NCI-H146 (cell line): ENCODE data around the gene ENKUR.
A peak's percentile ranks its signal among the peaks of the same experiment; 100 is the strongest.
"Not testable (repeated sequence)": the region's sequence is repeated elsewhere in the genome, so short reads cannot be mapped to it uniquely, and the experiment has no call there.

Experiments used
- DNase-seq: peaks from one replicate; lab custom pipeline; 2025; lab: John Stamatoyannopoulos, UW

The ENKUR gene

DNA sequence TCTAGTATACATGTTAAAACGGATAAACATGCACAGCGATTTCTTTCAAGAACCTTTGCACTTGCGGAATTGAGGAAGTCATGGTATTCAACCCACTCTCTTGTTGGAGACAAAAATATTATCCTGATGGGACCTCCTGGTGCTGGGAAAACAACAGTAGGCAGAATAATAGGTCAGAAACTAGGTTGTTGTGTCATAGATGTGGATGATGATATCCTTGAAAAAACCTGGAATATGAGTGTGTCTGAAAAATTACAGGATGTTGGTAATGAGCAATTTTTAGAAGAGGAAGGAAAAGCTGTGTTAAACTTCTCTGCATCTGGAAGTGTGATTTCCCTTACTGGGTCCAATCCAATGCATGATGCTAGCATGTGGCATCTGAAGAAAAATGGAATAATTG, 7.3 kb upstream of the ENKUR start:
- no peak for DNase-seq

DNA sequence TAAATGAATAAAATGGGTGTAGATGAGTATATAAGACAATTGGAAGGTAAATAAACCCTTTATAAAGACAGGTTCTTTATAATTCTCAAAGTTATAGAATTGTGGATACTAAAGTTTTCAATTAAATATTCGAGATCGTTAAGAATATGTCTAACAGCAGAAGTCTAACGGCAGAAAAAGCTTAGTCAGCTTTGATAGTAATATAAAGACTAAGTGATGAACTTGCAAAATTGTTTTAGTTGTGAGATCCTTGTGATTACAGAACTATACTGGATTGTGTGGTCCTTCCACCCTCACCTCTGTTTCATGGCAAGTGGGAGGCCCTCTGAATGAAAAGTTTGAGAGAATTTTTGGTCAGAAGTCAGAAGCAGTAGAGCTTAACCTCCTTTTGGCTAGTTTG, 2.7 kb upstream of the ENKUR start:
- DNase-seq = no peak

DNA sequence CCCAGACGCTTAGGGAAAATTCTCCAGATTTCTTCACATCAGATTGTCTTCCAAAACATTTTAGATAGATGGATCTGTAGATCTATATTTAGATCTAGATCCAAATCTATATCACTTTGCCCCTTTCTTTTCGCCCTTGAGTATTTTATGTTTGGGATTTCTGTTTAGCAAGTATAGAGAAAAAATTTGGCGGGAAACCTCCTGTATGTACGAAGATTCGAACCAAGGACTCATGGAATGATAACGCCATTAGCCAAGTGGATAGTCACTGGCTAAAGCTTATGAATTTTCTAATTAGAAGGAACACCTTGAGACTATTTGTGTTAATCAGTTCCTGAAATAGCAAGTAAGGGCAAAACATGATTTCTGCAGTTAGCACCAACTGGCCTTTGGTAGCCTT, 1.7 kb upstream of the ENKUR start:
- DNase-seq = no peak

DNA sequence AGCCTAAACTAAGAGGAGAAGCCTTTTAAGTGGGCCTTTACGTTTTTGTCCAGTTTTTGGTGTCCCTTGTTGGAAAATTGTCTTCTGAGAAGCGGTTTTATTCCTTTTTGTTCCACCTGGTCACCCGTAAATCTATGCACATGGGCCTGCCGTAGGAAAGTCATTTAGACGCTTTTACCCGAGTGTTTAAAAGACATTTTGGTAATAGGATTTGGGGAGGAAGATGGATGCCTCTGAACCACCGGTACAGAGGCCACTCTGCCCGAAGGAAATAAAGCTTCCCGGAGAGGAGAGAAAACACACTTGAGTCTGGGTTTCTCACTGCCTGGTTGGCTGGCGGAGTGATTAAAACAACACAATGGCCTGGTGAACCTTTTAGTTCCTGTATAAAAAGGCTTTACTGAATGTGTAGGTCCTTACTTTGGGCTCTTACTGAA, 1.2 kb upstream of the ENKUR start:
- peak; percentile 69 for DNase-seq

DNA sequence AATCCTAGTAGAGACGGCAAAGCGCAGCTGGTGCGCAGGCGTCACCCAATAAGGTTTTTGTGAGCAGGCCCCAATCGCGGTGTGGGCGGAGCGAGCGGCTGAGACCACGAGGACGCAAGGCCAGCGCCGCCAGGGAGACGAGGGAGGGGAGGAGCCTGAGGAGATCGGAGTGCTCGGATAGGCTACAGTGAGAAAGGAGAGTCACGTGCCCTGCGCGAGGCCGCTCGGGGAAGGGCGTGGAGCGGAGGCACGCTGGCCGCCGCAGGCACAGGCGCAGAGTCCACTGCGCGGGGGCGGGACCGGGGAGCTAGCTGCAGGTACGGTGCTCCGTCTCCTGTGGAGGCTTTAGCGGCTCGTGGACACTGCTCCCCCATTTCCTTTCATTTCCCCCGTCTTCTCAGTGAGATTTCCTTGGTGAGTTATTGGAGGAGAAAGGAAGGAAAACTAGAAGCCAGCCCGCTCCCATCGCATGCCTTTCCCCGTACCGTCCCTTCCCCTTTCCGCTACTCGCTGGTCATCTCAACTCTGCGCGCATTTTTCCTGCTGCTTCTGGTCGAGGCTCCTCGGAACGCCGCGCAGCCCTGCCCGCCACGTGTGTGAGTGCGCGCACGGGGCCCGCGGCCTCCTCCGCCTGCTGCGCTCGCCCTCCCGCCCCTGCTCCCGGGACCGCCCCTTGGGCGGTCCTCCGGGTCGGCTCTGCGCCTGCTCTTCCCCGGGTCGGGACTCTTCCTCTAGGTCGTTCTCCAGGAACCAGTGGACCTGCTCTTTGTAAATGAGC, 607 bp upstream of the ENKUR start, which contains the start of gene THNSL1:
Gene THNSL1, plus strand, starts transcription at position 237 of the 778 bp plus-strand sequence. CDS start 6,612 bp downstream, outside the sequence.
- peak; percentile 100 for DNase-seq

DNA sequence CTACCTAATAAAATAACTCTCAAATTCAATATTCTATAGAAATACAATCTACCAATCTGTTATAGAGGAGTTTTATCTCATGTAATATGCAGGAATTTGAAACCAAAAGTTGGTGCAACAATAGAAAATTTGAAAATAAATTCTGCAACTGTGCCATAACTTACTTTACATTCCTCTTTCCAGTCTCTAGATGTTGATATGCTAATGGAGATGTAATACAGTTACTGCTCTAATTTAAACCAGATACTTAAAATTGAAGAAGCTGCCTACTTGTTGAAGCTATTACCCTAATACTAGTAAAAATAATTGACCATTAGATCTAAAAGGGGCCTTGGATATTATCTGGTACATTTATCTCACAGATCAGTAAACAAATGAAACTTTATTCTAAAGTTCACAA, 1.4 kb downstream of the ENKUR start:
- DNase-seq = no peak

DNA sequence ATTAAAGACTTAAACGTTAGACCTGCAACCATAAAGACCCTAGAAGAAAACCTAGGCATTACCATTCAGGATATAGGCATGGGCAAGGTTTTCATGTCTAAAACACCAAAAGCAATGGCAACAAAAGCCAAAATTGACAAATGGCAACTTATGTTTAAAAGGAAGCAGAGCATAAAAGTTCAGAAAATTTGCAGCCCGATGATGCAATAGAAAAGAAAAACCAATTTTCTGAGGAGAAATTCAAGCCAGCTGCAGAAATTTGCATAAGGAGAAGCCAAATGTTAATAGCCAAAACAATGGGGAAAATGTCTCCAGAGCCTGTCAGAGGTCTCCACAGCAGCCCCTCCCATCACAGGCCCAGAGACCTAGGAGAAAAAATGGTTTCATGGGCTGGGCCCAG, 4.4 kb downstream of the ENKUR start:
- DNase-seq = not testable (repeated sequence)

DNA sequence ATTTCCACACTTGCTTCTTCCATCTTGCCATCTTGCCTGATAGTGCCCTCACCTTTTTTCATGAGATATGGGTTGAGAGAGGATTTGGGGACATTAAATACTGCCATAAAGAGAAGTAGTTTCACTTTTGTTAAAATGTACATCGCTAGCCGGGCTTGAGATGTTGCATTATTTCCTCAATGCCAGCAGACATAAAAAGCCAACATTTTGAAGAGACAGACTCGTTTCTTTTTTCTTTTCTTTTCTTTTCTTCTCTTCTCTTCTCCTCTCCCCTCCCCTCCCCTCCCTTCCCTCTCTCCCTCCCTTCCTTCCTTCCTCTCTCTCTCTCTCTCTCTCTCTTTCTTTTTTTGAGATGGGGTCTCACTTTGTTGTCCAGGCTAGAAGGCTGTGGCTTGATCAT, 17.9 kb downstream of the ENKUR start:
- no peak for DNase-seq

DNA sequence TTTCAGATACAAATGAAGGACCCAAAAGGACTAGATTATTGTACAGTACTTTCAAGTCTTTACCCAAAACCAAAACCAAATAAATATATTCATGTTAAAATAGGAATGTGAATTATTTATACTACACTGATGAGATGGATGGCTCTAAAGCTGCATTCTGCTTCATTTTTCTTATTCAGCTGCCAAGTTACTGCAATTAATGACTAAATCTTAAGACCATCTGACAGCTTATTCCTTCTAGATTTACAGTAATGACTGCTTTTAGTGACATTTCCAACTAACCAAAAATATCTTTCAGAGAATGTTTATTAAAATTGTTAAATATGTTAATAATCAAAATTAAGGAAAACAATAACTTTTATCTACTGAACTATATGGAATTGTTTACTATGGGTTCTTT, 20.9 kb downstream of the ENKUR start:
- no peak for DNase-seq

DNA sequence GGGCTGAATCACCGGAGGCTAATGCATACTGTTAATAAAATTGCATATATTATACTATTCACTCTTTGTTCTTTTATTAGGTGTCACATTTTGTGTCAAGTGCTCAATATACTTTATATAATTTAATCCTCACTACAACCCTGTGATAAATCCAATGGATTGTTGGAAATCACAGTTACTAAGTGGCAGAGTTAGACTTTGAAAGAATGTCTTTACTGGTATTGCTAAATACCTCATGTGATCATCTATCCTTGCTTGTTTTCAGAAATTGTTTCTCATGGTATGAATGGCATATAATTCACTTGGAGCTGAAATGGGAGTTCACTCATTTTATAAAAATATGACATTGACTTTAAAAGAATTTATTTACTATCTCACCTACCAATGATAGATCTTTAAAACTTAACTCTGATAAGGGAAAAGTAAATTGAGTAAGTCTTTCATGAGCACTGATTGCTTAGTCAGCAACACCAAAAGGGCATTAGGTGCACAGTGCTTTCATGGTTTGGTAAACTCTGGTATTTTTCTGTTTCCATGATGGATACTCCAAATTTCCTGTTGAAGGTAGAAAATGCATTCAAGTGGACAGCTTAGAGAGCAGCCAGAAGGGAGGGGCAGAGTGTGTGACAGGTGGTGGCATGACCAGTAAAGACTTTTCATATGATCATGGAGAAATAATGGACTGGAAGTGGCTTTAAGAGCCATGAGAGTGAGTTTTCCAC, 22.6 kb downstream of the ENKUR start:
- DNase-seq = no peak

DNA sequence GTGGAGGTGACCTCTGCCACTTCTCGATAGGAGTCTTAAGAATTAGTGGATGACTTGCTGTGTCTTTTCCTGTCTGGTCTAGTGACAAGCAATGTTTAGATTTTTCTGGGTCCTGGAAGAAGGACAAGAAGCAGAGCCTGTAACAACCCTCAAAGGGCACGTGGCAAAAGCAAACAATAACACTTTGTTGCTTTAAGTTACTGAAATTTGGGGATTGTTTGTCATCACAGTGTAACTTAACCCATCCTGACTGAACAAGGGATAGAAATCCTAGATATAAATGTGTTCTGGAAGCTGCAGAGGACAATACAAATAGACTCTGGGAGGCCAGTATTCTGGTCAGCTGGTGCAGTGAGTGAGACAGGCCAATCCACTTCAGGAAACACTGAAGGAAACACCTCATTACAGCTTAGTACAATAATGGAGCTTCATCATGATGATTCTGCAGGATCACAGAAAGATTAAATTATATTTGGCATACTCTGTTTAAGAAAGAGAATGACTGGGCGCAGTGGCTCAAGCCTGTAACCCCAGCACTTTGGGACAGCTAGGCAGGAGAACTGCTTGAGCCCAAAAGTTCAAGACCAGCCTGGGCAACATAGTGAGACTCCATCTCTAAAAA, 23.3 kb downstream of the ENKUR start:
- DNase-seq = no peak

DNA sequence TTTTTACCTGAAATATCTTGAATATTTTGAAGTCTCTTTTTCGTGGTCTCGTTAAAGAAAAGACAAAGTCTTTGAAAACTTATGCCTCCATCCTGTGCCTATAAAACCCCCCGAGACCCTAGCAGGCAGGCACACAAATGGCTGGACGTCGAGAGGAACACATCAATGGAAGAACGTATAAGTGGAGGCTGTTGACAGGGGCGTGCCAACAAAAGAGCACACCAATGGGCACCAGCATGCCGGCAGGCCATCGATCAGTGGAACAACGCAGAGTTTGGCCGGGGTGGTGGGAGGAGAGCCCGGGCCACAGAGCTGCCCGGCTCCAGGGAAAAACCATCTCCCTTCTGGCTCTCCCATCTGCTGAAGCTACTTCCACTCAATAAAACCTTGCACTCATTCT, 24.7 kb downstream of the ENKUR start:
- no peak for DNase-seq

DNA sequence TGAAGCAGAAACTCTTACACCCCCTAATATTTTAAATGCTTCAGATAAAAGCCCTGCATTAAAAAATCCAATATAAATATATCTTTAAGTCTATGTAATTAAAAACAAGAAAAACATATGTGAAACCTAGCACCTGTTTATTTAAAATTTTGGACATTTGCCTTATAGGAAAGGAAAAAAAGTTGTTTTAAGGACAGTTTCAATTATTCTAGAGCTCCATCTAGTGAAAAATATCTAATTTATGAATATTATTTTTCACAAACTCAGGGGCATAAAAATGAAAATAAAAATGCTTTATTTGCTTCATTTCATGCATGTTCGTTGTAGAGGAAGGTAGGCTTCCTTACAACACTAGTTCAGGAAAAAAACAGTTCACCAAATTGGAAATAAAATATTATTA, 26.1 kb downstream of the ENKUR start:
- DNase-seq = no peak

DNA sequence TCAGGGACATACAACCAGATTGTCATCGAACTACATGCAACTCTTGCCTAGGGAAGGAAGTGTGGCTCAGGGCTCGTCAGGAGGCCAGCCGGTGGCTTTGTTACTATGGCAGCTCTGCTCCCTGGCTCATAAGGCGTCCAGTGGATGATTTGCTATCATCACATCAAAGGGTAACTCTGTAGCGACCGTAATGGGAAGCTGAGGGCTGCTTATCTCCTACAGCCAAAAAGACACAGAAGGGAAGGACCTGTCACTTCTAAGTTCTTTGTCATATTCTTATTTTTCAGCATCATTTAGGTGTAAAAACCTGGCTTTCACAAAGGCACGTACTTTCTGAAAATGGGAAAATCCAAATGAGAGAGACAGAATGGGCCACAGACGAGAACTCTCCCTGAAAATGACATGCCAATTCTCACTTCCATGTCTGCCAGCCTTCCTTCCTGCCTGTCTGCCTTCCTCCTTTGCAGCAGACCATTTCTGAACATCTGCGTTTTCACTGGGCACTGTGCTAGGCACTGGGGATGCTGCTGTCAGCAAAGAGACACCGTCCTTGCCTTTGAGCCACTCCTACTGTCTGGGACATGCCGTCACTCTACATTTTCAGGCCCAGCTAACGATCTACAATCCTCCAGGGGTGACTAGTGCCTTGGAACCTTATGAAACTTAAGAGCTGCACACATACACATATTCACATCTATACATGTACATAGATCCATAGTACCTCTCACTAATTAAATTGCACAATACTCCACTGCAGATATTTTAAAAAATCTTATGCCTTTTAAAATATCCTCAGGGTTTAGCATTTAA, 26.9 kb downstream of the ENKUR start:
- DNase-seq = no peak

DNA sequence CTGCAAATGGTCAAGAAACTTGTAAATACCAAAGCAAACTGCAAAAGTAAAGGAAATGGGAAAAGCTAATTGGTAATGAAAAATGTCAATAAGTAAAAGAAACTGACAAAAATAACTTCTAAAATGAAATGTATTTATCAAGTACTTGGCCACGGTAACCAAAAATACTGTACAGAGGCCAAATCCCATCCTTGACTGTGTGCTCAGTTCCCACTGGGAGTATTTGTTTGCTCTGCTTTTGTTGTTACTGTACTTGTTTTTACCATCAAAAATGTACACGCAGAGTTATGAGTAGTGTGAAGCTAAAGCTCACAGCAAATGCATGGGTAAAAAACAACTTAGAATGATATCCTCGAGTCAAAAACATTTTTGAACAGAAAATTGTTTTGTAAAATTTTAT, 31.1 kb downstream of the ENKUR start:
- no peak for DNase-seq

DNA sequence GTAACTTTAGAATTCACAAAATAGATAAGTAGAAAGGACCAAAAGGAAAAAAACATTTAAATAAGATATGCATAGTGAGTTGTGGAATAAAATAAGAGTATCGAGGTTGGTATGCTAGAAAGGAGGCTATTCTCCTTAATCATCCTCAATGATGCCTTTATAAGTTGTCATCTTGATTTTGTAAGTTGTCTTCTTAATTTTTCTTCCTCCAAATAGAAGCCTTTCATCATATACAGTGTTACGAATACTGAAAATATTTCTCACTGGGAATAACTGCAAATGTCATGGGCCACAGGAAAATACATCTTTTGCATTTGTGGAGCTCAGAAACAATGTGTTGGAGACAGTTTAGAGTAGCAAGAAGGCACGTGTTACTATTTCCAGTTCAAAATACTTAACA, 32.0 kb downstream of the ENKUR start:
- no peak for DNase-seq

DNA sequence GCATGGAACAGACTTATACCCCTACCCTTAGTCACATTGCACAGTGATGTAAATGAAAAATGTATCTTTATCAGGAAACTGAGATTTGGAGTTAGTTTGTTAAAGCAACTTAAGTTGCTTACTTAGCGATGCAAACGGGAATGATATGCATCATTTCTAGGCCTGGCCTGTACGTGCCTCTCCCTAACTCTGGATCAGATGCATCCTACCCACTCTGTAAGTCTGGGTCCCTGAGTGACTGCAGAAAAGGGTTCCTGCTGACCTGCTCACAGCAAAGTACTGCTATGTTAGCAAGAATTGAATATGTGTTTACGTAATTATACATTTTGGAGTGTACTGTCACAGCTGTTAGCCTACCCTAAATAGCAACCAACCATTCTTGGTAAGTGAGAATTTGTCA, 32.8 kb downstream of the ENKUR start:
- no peak for DNase-seq

DNA sequence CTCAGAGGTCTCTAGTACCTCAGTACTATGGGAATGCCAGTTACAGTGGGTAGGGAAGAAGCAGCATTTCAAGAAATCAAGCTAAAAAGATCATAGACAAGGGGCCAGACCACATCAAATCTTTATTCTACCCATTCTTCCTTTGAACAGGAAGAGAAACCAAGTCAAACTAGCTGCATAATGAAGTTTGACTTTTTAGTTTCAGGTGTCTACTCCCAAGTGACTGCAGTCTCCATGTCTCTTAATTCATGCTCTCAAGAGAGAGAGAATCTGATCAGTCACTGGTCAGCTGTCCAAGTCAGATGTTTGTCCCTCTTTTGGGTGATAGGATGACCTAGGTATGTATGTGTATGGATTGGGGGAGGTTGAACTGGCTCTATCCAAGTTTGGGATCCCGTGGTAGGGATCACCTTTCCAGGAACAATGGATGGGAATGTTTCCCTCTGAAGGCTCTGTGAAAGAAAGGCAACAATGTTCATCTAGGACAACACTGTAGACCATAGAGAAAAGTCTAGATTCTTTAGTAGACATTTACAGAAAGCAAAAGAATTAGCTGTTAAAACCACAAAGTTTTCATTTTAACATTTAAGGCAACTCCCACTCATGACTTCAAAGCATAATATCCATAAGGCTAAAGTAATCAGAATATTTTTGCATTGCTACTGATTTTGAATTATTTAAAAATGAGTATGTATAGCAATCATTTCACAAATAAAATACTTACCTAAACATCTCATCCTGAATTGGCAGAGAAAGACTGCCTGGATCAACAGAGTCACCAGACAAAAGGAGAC, 33.4 kb downstream of the ENKUR start:
- no peak for DNase-seq

DNA sequence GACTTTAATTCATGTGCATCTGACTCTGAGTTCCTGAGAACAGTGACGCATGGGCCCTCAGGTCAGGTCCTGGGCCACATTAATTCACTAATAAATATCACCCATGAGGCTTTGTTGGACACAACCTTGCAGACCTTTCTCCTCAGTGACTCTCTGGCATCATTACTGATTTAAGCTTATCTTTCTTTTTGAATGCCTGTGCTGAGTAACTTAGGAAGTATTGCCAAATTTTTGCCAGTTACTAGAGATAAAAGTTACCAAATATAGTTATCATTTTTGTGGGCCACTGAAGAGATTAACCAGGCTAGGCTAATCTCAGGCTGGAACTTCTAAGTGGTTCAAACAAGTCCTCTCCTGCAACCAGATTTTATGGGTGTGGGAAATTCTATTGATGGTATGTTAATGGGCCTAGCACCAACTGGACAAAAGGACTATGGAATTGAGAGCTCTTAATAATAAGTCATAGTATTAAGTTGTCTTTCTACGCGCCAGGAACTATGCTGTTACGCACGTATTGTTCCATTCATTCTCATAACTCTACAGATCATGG, 34.7 kb downstream of the ENKUR start:
- no peak for DNase-seq

DNA sequence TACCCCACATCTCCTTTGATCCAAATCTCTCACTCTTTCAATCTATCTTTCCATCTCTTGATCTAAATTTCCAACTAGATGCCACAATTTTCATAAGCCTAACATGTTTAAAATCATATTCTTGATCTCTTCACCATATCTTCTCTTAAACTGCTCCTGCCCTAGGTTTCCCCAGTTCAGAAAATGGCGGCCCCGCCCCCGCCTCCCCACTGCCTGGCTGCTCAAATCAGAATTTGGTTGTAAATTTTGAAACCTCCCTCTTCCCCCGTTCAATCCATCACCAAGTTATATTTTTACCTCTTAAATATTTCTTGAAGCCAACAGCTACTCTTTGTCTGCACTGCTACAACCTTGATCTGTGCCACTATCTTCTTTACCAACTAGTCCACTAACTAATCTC, 36.3 kb downstream of the ENKUR start:
- no peak for DNase-seq

DNA sequence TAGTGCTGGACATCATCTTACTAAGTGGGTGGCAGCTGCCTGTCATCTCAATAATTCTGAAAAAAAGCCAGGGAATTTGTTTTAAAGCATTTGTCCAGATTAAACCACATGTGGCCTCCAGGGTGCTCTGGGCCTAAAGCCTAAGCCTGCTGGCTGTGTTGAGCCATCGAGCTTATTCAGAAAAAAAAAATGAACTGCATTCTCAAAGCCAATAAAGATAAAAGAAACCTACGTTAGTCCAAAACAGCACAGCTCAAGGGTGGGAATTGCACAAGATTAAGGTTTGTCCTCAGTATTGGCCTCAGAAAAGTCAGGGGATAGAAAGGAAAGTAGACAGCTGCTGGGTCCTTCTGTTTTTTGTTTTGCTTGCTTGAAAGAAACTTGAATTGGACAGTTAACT, 41.0 kb downstream of the ENKUR start:
- no peak for DNase-seq
